H1 (cell line): Measurements from ENCODE around the gene NCAPG.

ENCODE experiments used
- CEBPB ChIP-seq: IDR thresholded peaks from 2 replicates; pipeline ENCODE4 v1.6.1; 2012; ENCODE audit warnings: low read depth, low read length
- TF ChIP-seq, protein P1 (sequence below), 3 experiments: IDR thresholded peaks; 1 replicate in 2 of 3; 2 replicates in 1 of 3; pipeline versions ENCODE4 v1.5.1 to v1.6.1; 2011; ENCODE audit warnings: low read length in 3 of 3, mild to moderate bottlenecking in 3 of 3, inconsistent platforms in 2 of 3, low read depth in 1 of 3, moderate library complexity in 1 of 3; ENCODE audit not compliant: insufficient read depth in 1 of 3; ENCODE audit errors: control extremely low read depth in 1 of 3

DNA sequence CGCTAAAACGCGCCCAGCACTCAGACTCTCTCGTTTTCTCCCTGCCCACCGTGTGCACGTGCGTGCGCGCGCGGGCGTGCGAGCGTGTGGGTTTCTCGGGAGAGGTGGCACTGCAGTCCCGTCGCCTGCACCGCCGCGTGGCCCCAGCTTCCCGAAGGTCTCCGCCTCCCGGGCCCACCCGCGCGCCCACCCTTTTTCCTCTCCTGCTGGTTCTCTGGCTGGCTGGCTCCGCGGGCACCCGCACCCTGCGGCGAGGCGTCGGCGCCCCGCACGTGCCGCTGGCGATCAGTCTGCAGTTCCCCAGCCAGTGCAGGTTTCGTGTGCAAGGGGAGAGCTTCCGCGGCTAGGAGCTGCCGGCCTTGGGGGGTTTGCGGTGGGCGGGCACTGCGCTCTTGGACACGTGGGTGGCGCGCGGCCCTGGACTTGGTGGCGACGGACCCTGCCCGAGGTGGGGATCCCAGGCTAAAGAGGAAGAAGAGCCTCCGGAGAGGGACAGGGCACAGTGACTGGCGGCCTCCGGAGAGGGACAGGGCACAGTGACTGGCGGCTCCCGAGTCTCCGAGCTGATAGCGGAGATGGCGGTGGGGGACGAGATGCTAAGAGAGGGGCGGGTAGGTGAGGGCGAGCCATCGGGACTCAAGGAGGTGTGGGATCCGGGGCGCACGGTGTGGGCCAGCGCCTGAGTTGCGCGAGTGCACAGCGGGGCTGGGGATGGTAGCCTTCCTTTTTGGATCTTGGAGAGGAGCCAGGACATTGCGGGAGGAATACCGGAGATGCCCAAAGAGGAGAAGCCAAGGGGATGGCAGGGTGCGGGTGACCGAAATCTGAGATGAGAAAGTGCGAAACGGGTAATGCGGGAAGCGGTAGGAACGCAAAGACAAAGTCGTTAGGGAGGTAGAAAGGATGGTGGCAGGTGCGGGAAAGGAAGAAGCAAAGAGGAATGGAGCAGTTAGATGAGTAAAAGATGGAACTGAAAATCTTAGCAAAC, 29.2 kb upstream of the NCAPG start, which contains the start of gene FAM184B:
- TF ChIP-seq CEBPB: no peak
- TF ChIP-seq, protein P1, sequence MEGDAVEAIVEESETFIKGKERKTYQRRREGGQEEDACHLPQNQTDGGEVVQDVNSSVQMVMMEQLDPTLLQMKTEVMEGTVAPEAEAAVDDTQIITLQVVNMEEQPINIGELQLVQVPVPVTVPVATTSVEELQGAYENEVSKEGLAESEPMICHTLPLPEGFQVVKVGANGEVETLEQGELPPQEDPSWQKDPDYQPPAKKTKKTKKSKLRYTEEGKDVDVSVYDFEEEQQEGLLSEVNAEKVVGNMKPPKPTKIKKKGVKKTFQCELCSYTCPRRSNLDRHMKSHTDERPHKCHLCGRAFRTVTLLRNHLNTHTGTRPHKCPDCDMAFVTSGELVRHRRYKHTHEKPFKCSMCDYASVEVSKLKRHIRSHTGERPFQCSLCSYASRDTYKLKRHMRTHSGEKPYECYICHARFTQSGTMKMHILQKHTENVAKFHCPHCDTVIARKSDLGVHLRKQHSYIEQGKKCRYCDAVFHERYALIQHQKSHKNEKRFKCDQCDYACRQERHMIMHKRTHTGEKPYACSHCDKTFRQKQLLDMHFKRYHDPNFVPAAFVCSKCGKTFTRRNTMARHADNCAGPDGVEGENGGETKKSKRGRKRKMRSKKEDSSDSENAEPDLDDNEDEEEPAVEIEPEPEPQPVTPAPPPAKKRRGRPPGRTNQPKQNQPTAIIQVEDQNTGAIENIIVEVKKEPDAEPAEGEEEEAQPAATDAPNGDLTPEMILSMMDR (IDR thresholded peaks at IDR 0.05; ENCODE audit: control extremely low read depth in 1 of 3, insufficient read depth in 1 of 3, low read depth in 1 of 3, low read length in 3 of 3): no peak
